GM11168 (cell line): Measurements from ENCODE around the gene RHOD.

Source experiments
- in situ Hi-C: fragments of 300-500 bp; cut with MboI; formaldehyde crosslinking; loops from one replicate; pipeline ENCODE4 v1.12.0; 2022; ENCODE audit warnings: low sequenced_read_pairs; ENCODE audit not compliant: unreplicated experiment

RHOD gene, protein sequence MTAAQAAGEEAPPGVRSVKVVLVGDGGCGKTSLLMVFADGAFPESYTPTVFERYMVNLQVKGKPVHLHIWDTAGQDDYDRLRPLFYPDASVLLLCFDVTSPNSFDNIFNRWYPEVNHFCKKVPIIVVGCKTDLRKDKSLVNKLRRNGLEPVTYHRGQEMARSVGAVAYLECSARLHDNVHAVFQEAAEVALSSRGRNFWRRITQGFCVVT

DNA sequence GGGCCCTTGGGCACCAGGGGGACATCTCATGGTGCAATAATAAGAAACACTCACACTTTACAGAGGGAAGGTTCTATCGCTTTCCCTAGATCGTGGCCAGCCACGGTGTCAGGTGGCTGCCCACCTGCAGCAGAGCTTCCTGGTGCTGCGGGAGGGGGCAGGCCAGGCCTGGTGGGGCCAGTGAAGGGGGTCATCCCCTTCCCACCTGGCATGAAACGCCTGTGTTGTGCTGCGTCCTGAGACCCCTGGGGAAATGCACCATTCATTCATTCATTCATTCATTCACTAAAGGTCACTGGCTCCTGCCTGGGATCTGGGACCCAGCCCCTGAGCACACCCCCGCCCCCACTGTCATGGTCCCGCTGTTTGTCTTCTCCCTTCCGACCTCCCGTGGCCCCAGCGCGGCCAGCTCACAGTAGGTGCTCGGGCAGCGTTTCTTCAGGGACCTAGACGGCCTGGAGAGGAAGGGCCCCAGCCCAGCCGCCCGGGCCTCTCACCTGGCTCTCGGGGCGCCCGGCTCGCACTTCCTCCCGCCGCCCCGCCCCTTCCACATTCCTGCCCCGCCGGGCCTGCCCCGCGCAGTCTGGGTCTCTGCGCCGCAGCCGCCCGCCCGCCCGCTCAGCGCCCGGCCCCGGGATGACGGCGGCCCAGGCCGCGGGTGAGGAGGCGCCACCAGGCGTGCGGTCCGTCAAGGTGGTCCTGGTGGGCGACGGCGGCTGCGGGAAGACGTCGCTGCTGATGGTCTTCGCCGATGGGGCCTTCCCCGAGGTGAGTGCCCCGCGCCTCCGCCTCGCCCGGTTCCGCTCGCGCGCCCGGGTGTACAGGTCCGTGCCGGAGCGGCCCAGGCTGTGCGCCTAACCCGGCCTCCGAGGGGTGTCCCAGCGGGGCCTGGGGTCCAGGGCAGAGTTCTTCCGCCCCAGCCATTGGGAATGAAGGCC is at the start of gene RHOD:
RHOD (plus strand) TSS at position 581 of the 938 bp plus-strand sequence; CDS start at position 637, 56 bp downstream.
- in situ Hi-C loops = no loop called here

DNA sequence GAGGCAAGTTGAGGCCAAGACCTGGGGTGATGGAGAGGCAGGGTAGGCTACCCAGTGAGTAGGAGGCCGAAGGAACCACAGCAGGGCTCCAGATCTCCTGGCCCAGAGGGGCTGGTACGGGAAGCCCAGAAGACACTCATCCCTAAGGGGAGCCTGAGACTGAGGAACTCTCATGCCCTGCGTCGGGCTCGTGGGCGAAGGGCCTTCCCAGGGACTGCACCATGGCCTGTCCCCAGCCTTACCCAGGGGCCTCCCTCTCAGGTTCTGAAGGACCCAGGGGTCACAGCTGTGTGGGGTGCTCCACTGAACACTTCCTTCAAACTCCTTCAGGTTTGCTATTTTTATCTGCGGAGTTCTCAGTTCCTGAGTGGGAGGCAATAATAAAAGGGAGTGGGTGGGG is 49.5 kb upstream of the RHOD start:
- in situ Hi-C loops = no loop called here

DNA sequence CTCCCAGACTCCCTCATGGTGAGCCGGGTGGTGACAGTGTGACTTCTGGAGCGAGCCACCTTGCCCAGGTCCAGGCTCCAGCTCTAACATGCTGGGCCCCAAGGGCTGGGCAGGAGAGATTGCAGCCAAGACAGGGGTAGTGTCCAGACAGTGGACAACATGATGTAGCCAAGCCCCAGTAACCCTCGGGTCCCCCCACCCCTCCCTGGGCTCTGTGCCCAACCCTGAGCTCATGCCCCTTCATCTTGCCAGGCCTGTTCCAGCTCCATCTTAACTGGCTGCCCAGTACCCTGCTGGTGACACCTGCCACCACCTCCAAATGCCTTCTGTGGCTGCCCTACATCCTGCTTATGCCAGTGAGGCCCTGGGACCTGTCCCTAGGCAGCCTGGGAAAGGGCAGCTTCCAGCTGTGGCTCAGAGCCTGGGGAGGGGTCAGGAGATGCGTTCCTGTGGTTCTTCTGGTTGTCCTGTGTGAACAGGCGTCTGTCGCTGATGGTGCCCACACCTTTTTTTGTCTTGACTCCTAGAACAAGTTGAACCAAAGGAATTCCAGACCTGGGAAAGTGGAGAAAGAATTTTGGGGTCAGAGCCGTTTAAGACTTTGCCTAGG is 46.2 kb upstream of the RHOD start:
- in situ Hi-C loops = no loop called here

DNA sequence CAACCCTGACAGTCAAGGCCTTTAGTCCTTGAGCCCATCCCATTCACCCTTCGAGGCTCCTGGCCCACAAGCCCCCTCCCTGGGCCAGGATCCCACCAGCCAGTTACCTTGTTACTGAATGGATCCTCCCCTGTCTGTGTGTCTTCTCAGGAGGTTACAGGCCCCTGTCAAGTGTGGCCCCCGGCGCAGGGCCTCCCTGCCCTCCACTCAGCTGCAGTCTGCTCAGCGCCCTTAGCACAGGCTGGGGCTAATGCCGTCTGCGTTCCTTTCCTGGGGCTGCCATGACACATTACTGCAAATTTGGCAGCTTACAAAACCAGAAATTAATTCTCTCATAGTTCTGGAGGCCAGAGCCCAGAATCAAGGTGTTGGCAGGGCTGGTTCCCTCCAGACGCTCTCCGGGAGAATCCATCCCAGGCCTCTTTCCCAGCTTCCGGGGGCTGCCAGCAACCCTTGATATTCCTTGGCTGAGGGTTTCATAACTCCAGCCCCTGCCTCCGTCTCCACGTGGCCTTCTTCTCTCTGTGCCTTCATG is 43.1 kb upstream of the RHOD start:
- in situ Hi-C loops = no loop called here

DNA sequence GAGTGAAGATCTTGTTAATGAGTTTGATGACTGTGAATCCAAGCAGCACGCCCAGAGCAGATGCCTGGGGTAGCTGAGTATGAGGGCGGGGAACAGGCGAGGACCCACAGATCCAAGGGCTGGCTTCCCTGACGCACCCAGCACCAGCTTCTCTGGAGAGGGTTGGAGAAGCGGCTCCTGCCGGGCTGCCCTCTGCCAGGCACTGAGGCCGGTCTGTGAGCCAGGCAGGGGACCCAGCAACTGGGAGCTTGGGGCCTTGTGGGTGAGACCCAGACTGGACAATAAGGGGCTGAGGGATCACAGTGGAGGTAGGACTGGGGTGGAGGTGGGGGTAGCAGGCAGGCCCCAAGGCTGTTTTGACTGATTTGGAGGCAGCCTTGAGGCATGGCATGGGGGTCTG is 42.3 kb upstream of the RHOD start:
- in situ Hi-C loops = no loop called here

DNA sequence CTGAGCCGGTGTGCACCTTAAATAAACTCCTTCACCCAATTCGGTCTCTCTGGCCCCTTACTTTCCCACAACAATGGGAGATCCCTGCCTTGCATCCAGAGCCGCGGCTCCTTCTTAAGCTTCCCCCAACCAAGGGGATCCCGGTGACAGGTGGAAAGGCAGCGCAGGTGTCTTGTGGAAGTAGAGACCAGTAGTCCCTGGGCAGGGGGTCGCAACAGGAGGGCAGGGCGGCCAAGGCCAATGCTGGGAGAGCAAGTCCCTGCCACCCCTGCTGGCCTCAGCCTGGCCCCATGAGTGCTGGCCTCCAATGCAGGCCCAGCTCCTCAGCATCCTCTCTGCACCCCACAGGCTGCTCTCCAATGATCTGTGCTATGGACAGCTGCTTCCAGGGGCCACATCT is 41.6 kb upstream of the RHOD start:
- in situ Hi-C loops = no loop called here

DNA sequence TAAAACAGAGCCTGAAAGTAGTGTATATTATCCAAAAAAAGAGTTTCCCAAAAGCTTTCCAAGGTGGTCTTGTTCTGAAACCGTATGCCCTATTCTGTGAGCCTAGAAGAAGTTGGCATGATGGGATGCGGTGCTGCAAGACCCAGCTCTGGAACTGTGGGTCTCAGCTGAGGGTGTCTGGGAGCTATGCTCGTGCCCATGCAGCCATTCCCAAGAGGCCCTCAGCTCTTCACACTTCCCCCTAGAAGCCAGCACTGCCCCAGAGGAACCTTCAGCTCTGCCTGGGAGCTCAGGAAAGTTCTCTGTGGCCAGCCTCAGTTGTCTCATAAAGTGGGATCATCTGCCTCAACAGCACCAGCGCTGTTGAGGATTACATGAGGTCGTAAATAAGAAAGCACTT is 40.1 kb upstream of the RHOD start:
- in situ Hi-C loops = no loop called here

DNA sequence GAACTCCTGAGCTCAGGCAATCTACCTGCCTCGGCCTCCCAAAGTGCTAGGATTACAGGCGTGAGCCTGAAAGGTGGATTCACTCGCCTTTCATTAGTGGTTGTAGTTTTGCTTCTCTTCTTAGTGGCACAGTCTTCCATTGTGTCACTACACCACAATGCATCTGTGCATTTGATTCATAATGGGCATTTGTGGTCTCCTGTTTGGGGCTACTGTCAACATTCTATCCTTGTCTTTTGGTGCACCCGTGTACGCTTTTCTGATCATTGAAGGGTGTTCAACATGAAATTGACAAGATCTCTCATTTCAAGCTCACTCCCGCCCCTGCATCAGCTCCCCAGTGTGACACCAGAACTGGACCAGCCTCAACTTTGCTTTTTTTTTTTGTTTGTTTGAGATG is 35.7 kb upstream of the RHOD start:
- in situ Hi-C loops = no loop called here

DNA sequence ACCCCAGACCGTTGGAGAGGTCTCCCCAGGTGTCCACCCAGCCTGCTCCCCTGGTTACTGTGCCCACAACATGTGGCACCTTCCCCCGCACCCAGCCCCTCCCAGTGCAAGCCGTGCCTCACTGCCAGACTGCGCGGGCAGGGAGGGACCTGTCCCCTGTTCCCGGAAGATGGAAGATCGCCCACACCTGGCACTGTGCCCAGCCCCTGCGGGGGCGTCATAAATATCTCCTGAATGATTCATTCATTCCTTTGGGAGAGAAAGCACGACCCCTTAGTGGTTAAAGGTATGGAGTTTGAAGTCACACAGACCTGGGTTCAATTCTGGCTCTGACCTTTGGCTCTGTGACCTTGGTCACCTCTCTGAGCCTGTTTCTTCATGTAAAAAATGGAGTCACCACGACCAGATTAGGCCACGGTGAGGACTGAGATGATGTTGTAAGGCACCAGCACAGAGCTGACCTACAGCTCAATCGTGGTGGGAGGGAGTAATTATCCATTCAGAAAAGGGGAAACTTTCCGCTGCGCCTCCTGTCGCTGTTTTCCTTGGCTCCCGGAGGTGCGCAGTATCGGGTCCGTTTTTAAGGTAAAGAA is 34.2 kb upstream of the RHOD start:
- in situ Hi-C loops = no loop called here

DNA sequence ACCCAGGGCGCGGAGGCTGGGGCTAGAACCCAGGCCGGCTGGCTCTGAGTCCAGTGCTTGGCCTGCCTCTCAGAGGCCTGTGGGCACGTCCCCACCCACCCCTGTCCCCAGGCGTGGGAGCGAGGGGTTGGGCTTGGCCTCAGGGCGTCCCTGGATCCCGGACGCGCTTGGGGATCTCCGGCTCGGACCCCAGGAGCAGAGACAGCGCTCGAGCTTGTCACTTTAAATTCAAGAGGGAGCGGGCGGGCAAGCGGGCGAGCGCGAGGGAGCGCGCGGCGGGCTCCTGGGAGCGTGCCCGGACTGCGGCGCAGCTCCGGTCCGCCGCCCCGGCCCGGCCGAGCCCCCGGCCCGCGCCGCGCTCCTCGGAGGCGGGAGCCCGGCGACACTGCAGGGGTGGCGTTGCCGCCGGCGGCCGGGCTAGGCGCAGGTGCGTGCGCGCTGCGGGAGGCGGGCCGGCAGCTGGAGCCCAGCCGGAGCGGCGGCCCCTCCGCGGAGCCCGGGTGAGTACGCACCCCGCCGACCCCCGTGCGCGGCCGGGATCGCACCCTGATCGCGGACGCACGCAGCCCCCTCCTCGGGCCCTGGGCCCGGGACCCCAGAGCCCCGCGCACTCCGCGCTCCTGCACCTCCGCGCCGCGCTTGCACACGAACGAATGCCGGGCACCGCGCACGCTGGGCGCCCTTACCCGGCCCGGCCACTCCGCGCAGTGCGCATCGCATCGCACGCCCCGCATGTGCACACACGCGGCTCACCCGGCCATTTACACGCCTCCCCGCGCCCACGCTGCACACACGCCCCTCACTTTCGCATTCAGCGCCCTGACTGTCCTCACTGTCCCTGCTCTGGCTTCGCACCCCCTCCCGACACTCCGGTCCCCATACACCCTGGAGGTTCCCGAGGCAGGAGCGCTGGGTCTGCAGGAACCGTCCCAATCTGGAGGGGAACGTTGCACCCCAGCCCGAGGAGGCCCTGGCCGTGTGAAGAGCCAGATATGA is 33.4 kb upstream of the RHOD start, which contains the start of gene SYT12:
SYT12 (plus strand) TSS at position 174 of the 996 bp plus-strand sequence. CDS start 7,011 bp downstream, outside the sequence.
- in situ Hi-C loops = no loop called here

DNA sequence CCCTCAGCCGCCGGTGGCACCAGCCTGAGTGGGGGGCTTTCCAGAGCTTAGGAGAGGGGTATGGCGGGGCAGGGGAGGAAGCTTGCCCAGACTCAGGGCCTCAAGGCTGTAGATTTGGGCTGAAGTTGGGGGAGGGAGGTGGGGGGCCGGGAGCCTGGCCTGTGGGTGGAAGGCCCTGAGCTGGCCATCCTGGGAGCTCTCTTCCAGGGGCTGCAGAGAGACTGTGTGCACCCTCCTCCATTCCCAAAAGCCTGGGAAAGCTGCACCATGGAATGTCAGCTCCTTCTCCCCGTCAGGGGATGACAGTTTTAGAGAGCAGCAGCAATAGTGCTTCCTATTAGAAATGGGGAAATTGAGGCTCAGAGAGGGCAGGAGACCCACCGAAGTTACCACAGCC is 32.7 kb upstream of the RHOD start:
- in situ Hi-C loops = no loop called here

DNA sequence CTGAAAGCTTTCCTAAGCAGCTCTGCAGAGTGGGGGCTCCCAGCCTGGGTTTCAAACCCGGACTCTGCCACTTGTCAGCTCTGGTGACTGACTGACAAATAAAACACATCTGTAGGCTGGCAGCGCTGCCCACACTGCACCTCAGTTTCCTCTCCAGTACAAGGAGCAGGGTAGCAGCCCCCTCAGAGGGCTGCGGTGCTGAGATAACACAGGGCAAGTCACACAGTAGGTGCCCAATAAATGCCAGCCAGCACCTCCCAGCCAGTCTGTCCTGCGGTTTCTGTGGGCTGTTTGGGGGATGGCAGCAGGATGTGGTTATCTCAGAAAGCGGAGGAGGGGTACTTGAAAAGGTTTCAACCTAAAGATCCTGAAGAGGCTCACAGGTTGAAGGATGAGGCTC is 32.2 kb upstream of the RHOD start:
- in situ Hi-C loops = no loop called here

DNA sequence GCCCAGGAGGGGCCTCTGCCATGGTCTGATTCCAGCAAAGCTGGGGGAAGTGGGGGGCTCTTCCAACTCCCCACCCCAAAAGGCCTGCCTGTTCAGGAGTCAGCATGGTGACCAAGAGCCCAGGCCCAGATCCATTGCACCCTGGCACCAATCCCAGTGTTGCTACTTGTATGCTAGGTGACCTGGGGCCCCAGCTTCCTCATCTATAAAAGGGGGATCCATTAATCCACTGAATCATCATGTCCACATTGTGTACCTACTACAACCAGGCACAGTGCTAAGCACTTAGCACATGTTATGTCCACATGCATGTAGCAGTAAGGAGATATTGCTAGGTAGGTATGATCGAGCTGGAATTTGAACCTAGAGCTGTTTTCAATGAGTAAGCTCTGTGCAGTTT is 31.7 kb upstream of the RHOD start:
- in situ Hi-C loops = no loop called here

DNA sequence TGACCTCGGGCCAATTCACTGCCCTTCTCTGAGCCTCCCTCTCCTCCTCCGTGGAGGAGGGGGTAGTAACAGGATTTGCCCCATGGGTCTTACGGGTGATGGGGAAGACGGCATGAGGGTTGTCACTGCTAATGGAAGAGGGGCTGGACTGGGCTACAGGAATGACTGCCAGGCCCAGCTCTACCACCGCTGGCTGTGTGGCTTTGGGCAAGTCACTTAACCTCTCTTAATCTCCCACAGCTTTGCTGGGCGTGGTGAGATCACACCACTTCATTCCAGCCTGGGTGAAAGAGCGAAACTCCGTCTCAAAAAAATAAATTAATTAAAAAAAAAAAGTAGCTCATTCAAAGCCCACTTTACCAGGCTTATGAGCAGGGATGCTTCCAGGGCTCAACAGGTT is 30.9 kb upstream of the RHOD start:
- in situ Hi-C loops = no loop called here

DNA sequence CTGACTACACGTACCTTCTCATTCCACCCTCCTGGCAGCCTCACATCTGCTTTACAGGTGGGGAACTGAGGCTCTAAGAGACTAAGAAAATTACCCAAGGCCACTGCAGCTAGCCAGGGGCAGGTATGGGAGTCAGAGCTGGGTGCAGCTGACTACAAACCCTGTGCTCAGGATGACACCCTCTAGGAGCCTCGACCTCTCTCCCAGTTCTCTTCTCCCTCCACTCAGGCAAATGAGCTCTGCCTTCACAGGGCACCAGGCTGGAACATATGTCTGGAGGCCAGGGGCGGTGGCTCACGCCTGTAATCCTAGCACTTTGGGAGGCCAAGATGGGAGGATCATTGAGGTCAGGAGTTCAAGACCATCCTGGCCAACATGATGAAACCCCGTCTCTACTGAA is 29.7 kb upstream of the RHOD start:
- in situ Hi-C loops = no loop called here

DNA sequence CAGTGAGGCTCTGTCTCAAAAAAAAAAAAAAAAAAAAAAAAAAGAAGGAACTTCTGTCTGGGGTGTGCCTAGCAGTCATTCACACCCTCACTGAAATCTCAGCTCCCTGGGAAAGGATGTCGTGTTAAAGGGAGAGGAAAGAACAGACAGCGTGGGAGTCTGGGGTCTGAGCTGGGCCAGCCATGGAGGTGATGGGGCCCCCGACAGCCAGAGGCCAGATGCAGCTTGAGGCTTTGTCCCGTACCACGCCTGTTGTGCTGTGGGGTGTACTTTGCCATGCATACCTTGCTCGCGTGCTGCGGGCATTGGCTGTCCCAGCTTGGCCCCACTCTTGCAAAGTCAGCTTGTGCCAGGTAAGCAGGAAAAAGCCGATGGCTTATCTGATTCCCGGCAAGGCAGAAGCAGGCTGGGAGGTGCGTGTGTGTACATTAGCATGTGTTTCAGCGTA is 29.1 kb upstream of the RHOD start:
- in situ Hi-C loops = no loop called here

DNA sequence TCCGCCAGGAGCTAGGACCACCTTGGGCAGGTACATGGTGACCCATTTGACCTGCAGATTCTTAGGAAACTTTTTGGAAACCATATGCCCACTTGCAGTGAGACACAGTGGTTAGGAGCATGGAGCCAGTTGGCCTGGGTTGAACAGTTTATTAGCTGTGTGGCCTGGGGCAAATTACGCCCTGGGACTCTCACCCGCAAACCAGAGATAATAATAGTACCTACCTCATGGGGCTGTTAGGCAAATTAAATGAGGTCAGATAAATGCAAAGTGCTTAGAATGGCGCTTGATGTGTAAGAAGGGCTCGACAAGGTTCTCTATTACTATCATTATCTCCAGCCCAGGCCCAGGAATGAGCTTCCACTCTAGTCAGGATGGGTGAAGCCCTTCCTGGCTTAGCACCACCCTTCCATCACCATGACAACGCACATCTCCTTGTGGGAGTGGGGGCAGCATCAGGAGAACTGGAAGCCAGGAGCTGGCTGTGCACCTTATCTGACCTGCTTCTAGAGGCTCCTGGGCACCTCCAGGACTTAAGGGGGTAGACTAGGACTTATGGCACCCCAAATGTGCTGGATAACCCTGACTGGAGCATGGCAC is 28.6 kb upstream of the RHOD start:
- in situ Hi-C loops = no loop called here

DNA sequence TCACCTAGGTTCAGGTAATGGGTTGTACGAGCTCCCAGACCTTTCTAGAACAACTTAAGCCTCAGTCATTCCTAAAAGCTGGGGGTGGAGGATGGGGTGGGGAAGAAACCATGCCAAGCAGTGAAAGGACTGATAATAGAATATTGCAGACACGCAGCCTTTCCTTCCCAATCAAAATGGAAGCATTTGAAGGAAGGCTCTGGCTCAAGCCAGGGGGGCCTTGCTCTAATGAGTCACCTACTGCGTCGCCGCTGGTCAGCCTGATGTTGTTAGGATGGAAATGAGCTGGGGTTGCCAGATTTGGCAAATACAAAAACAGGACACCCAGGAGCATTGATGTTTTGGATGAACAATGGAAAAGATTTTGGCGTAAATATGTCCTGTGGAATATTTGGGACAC is 27.5 kb upstream of the RHOD start:
- in situ Hi-C loops = no loop called here

DNA sequence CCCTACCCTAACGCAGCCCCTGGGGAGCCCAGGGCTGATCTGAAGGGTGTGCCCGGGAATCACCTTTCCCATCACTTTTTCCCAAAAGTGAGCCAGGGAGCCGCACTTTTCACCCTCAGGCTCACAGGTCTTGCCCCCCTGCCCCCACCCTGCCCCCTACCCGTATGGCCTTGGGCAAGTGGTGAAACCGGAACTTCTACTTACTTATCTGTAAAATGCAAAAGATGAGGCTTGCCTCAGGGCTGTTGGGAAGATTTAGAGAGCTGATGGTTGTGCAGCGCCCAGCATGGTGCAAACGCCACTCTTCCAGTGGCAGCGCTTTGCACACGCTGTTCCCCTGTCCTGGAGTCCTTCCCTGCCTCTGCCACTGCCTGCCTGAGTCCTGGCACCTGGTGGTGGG is 25.7 kb upstream of the RHOD start:
- in situ Hi-C loops = no loop called here
